ENCODE measurements around the gene TCERG1.
A peak's percentile ranks its signal among the peaks of the same experiment; 100 is the strongest.
"Not testable (repeated sequence)": the region's sequence is repeated elsewhere in the genome, so short reads cannot be mapped to it uniquely, and the experiment has no call there.

Gene TCERG1

DNA sequence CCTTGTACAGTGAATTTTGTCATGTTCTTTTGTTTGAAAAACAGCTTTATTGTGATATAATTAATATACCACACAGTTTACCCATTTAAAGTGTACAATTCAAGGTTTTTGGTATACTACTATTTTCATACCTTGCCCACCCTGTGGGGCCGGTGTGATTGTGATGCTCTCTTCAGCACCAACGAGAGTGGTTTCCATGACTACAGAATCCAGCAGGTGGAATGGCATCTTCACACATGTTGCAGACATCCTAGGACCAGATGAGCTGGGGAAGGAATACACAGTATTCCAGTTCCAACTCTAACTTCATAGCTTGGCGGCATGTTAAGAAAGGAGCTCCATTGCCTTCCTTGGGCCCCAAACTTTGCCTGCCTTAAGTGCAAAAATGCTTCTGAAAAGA, 76.6 kb downstream of the TCERG1 start:
- DNase-seq: no peak

DNA sequence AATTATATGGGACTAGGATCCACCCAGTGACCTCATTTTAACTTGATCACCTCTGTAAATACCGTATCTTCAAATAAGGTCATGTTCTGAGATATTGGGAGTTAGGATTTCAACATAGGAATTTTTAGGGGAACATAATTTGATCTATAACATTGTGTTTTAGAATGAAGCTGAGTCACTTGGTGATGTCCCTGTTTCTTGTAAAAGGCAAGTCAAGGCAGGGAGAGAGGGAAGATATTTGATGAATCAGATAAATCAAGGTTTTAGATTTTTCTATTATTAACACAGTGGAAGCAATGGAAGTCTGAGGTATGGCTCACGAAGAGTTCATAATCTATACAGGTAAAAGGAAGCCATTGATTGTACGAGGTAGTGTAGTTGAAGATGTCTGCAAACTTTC, 80.7 kb downstream of the TCERG1 start:
- DNase-seq: no peak

DNA sequence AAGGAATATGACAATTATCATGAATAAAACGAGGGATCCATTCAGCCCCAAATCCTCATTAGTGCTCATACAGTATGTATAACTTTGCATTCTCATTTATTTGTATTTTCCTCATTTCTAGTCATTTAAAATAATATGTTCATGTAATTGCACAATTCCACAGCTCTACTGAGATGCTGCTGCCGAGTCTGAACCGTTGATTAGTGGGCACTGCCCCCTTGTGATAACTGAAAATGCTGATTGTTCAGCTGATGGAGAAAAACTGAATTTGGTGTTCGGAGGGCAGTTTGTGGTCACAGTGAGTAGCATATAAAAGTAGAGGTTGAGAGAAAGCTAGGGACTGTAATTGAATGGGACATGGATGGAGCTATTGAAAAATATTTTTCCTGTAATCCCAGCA, 81.1 kb downstream of the TCERG1 start:
- peak; percentile 6 for DNase-seq

DNA sequence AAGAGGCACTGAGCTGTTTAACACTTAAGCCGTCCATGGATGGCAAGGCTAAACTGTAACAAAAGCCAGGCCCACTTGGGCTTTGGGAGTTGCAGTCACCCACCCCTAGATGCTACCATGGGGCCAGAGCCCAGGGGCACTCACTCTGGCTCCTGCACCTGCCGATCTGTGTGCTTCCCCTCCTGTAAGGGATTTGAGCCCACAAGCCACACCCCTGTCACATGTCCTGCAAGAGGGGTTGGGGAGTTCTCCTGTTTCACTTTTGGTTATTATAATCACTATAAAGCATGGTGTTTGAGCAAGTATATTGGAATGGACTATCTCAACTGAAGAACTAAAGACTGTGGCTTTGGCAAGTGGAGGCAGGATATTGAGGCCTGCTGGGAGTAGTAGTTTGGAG, 82.9 kb downstream of the TCERG1 start:
- peak; percentile 16 for DNase-seq

DNA sequence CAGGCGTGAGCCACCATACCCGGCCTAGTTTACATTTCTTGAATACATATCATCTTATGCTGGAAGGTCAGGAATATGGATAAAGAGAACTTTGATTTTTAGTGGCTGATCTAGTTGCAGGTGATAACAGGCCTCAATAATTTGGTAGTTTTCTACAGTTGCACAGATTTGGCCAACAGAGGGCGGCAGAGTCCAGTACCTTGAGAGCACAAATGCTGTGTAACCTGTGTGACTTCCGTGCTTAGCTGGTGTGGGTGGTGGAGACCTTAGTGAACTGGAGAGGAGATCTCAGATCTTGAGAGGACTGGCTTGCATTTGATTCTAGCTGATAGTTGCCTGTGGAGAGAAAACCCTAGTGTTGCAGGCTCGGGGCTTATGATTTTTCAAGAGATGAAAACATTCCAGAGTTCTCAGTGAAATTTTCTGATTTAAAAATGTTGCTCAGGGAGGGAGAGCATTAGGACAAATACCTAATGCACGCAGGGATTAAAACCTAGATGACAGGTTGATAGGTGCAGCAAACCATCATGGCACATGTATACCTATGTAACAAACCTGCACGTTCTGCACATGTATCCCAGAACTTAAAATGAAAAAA, 86.2 kb downstream of the TCERG1 start:
- peak; percentile 46 for DNase-seq

DNA sequence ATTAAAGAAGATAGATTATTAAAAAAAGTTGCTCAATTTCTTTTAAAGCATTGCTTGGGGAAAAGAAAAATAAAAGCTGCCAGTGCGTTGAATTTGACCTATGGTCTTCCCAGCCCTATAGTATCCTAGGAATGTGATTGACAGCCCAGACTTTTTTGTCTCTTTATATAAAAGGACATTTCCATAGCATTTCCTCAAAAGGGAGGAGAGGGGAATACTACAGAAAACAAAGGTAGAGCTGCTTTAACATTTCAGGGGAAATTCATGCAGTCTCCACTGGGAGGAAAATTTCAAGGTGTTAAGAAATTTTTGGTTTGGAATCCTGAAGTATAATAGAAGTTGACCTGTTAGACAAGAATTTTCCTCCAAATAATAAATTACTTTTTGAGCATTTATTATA, 86.7 kb downstream of the TCERG1 start:
- no peak for DNase-seq

DNA sequence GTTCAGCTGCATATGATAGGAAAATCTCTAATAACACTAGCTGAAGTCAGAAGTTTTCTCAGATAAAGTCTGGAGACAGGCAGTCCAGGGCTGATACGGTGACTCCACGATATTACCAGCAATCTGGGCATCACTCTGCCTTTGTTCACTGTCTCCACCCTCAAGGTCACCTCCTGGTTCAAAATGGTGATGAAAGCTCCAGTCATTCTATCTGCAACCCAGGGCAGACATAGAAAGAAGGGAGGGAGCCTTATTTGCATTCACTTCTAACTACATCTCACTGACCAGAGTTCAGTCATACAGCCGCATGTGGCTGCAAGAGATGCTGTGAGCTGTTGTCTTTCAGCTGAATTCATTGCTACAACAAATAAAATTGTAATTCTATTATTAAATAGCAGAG, 91.3 kb downstream of the TCERG1 start:
- DNase-seq: no peak

DNA sequence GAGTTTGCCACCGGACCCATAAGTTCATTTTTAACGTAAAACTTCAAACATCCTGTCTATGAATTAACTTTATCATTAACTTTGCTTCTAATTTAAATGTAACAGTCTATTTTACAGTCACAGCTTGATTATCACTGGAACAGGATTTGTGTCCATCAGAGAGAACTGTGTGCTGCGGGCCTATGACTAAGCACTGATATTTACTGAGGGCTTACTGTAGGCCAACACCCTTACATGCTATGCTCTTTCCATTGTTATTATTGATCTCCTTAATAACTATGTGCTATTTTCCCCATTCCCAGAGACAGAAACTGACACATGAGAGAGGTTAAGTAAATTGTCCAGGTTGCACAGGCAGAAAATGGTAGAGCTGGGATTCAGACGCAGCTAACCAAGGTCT, 92.8 kb downstream of the TCERG1 start:
- no peak for DNase-seq

DNA sequence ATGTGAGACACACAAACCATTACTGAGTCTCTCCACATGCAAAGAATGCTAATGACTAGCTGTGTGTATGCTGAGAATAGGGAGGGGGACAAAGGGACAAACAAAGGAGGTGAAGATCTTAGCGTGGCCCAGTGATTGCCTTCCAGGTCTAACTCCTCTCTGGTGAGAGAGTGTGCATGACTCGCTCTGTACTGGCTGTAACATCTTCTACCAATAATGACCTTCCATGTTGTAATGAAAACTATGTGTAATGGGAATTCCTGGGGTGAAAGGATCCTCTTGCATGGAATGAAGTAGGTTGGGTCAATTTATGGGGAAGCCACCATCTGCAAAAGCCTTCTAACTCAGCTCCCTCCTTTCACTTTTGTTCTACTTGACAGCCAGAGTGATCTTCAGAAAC, 93.3 kb downstream of the TCERG1 start:
- DNase-seq: no peak

DNA sequence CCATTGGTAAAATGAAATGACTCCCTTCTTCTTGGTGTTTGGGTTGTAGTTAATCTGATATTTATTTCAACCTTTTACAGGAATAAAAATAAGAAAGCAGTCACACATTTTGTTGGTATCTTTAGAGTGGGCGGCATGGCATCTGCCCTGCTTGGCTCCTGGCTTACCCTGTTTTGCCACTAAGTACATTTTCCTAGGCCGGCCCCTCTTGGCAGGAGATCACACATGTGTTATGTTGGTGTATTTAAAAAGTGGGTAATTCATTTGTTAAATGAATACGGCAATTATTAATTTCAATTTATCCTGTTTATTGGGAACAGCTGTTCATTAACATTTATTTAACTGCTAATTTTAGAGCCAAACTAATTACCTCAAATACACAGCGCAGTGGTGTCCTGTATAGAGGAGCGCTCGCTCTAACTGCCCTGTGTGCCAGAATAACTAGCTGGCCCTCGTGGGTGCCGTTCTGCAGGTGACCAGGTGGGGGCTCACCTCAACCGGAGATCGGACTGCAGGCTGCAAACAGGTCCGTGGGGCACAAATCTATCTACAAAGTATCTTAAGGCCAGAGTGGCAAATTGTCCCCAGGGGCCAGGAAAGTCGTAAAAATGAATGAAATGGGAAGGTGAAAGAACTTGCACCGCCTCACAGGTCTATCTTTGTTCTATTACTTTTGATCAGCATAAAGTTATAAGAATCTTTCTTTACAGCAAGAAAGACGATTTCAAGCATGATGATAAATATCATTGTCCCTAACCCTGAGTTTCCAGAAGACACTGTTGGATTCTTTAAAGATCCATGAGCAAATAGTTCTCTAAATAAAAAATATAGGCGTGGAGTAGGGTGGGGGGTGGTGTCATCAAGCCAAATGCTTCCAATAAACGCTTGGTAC, 95.1 kb downstream of the TCERG1 start:
- DNase-seq: peak; percentile 28

DNA sequence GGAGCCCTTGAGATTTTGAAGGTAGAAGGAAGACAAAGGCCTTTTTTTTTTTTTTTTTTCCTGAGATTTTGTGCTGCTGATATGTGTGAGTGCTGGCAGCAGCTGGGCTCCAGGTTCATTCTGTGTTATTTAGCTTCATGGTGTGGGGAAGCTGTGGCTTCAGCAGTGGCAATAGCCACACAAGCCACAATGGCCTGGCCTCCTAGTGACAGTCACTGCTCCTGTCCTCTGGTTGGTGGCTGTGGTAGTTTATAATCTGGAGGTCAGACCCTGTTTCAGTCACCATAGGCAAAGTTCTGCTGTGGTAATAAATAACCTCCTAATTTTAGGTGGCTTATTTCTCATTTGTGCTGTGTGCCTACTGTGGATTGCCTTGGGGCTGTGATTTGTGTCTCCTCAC, 97.1 kb downstream of the TCERG1 start:
- DNase-seq: peak; percentile 51

DNA sequence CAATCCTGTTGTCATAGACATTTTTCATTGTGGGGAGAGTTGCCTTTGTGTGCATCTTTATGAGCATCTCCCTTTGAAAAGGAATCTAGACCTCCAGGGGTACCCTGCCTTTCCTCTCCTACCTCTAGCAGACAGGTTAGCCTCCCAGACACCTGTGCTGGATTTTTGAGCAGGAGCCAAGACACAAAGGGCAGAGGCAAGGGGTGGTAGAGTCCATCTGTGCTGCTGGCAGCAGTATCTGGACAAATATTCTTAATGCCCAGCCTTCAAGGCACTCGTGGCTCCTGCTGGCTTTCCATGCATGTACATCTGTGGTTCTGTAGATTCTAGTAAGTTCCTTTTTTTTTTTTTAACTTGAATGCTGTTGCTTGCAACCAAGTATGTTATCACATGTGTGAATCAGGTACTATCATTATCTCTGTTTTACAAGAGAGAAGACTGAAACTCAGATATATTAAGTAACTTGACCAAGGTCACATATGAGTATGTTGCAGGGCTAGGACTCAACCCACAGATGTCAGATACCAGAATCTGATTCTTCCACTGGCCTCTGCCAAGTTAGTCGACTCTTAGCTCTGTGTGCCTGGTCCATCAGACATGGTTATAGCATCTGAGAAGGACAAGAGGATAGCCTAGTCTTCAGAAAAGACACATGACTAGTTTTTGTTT, 101.8 kb downstream of the TCERG1 start:
- no peak for DNase-seq

DNA sequence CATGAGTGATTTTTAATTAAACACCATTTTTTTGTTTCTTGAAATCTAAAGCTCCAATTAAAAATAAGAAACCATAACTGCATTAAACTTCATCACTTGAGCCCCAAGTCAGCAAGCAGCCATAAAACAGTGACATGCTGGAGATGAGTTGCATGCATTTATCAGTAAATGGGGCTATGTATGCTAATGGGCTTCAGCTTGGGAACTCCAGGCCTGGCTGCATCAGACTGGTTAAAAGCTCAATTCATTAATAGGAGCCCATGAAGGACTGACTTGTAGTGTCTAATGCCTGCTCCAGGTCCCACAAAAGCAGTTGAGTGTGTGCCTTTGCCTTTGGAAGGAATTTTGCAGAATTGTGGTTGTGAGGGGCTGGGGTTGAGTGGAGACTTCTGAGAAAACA, 102.5 kb downstream of the TCERG1 start:
- DNase-seq: no peak

DNA sequence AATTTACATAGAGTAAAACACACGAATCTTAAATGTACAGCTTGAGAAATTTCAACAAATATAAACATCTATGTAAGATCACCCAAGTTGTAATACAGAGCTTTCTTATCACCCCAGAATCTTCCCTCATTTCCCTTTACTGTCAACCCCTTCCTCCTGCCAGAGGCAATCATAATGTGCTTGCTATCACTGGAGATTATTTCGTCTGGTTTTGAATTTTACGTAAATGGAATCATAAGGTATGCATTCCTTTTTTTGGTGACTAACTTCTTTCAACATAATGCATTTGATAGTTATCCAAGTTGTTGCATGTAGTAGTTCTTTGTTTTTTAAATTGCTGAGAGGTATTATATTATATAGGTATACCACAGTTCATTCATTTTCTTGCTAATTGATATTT, 106.3 kb downstream of the TCERG1 start:
- no peak for DNase-seq

DNA sequence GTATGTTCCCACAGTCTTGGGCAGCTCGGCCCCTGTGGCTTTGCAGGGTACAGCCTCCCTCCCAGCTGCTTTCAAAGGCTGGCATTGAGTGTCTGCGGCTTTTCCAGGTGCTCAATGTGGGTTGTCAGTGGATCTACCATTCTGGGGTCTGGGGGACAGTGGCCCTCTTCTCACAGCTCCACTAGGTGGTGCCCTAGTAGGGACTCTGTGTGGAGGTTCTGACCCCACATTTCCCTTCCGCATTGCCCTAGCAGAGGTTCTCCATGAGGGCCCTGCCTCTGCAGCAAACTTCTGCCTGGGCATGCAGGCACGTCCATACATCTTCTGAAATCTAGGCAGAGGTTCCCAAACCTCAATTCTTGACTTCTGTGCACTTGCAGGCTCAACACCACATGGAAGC, 109.8 kb downstream of the TCERG1 start:
- DNase-seq: not testable (repeated sequence)

DNA sequence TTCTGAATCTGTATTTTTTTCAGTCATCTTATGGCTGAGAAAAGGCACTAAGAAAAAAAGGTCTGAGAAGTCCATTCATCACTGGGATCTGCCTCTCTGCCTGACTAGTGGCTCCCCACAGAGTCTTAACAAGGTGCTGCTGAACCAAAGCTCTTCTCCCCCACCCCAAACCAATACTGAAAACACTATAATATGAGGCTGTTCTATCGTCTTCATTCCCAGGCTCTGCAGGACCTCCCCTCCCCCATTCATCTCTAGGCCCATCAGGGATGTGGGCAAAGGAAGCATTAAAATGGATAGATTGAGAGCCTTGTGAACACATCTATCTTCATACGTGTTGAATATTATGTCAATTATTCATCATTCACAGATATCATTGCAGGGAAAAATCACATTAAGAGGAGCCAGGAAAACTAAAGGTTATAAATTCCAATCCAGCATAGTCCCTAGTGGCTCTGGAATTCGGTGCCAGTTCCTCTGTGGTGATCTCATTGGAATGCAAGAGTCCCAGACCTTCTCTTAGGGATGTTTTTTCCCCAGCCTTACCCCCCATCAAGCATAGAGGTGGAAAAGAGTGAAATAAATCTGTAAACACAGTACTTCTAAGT, 113.2 kb downstream of the TCERG1 start:
- no peak for DNase-seq

Measured in MV-4-11 (cell line).